ENCODE results near the gene PYGL.

GRCh38 chr14:50910495-50911420 lies 33.5 kb downstream of the PYGL start:
- TF ChIP-seq ZNF274 (IDR thresholded peaks at IDR 0.05; ENCODE audit: low read depth, low read length) (no peak), YY1 (IDR thresholded peaks at IDR 0.05; ENCODE audit: insufficient read depth, insufficient read length) (no peak), SUZ12 (IDR thresholded peaks at IDR 0.05; ENCODE audit: extremely low read depth, insufficient read depth, insufficient read length) (no peak)

Measured in NT2/D1 (cell line).